Measurements from ENCODE around the gene MLLT3.

MLLT3 gene

GRCh38 chr9:20312732-20313131 lies 309.6 kb downstream of the MLLT3 start:
- TF ChIP-seq CTCF (IDR thresholded peaks at IDR 0.05; ENCODE audit: low read depth, low read length) = no peak
- H3K4me3 ChIP-seq (ENCODE audit: low read depth, low read length) = no peak overlapping the region

GRCh38 chr9:20310024-20310423 lies 312.3 kb downstream of the MLLT3 start:
- no peak for TF ChIP-seq CTCF (IDR thresholded peaks at IDR 0.05; ENCODE audit: low read depth, low read length)
- no peak overlapping the region for H3K4me3 ChIP-seq (ENCODE audit: low read depth, low read length)

DNA sequence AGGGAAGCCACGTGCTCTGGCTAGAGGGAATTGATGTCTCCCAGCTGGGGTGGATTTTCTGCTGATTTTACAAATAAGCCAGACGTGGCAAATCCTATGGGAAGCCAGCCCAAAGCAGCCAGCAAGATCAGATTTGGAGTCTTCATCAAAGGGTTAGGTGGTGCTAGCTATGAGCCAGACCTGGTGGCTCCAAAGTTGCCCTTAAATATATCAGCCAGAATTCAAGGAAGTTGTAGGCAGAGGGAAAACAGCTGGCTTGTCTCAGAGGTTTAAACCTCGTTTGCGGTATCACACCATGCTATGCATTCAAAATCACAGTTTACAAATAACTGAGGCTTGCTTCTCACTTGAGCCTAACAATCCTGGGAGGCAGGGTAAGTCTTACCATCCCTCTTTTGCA lies 313.2 kb downstream of the MLLT3 start:
- no peak overlapping the region for H3K4me3 ChIP-seq (ENCODE audit: low read depth, low read length)
- TF ChIP-seq CTCF (IDR thresholded peaks at IDR 0.05; ENCODE audit: low read depth, low read length) = no peak

GRCh38 chr9:20307621-20308020 lies 314.7 kb downstream of the MLLT3 start:
- no peak for TF ChIP-seq CTCF (IDR thresholded peaks at IDR 0.05; ENCODE audit: low read depth, low read length)
- no peak overlapping the region for H3K4me3 ChIP-seq (ENCODE audit: low read depth, low read length)

DNA sequence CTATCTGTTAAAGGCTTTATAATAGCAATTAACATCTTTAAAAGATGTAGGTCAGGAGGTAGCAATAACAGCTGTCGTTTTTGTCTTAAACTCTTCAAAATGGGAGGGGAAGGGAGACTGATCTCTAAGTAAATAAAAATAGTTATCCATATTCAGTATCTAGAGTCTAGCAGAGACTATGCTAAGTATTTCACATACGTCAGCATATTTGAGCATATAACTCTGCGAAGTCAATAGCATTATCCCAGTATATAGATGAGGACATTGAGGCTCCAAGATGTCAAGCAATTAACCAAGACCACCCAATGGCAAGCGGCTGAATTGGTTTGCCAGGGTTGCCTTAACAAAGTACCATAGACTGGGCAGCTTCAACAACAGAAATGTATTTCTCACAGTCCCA lies 316.8 kb downstream of the MLLT3 start:
- H3K4me3 ChIP-seq (ENCODE audit: low read depth, low read length) = no peak overlapping the region
- no peak for TF ChIP-seq CTCF (IDR thresholded peaks at IDR 0.05; ENCODE audit: low read depth, low read length)

DNA sequence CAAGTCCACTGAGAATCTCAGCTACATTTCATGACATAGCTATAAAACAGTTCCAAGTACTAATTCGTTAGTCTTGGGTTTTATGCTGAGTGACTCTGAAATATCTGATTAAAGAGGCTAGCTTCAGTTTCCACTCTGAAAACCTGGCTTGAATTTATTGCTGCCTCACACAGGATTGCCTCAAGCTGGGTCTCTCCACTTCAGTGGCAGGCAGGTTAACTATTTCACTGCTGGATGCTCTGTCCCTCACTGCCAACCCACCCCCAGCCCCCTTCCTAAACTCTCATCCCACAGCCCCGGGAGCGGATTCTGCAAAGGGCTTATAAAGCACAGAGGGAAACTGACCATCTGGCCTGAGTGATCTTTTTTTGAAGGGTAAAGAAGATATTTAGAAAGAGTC lies 318.3 kb downstream of the MLLT3 start:
- no peak for TF ChIP-seq CTCF (IDR thresholded peaks at IDR 0.05; ENCODE audit: low read depth, low read length)

DNA sequence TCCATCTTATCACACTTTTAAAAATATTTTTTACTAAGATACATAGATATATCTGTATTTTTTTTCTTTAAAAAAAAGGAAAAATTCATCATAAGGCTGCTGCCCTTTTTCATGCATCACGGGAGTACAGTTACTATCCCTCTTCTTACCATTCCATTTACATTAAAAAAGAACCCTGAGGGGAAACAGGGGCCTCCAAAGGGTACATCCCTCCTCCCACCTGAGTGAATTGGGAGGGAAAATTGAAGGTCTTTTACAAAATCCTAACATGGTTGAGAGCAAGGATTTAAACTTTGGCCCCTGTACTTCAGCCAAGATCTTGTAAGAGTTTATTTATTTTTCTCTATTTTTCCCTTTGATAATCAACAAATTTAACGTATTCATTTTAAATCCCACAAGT lies 319.2 kb downstream of the MLLT3 start:
- TF ChIP-seq CTCF (IDR thresholded peaks at IDR 0.05; ENCODE audit: low read depth, low read length) = no peak
- no peak overlapping the region for H3K4me3 ChIP-seq (ENCODE audit: low read depth, low read length)

More for the DNA sequence above, 318.3 kb downstream of the MLLT3 start:
- no peak overlapping the region for H3K4me3 ChIP-seq (ENCODE audit: low read depth, low read length)

Data from WI38 (cell line).